ENCODE measurements around the gene SUGCT. TPM values are rescaled to one million over a fixed set of nuclear protein-coding genes. Genes with fewer than 3 reads are reported as not detected.

SUGCT gene
- total RNA-seq, 1 experiment from 2014 or later = 4.6 TPM

- ATAC-seq = no peak
- H3K4me3 Mint-ChIP-seq = no peak overlapping the region
- no peaks in the 10 kb centered on the region for H3K36me3 Mint-ChIP-seq
- H3K27ac Mint-ChIP-seq = no peak overlapping the region
- no peaks in the 10 kb centered on the region for H3K27me3 Mint-ChIP-seq (ENCODE audit: low read depth)
- H3K9me3 Mint-ChIP-seq = no peaks in the 10 kb centered on the region
- H3K4me1 Mint-ChIP-seq = peaks cover 38% of the 10 kb centered on the region
- TF ChIP-seq OVOL2 (CRISPR knock-in tag; IDR thresholded peaks at IDR 0.05; ENCODE audit: borderline replicate concordance) (no peak), ZNF281 (CRISPR knock-in tag; IDR thresholded peaks at IDR 0.05) (no peak), ATF3 (CRISPR knock-in tag; conservative IDR thresholded peaks at IDR 0.05) (no peak), NFYB (CRISPR knock-in tag; conservative IDR thresholded peaks at IDR 0.05; ENCODE audit: low read depth) (no peak), STAT6 (CRISPR knock-in tag; conservative IDR thresholded peaks at IDR 0.05; ENCODE audit: low read depth) (no peak), CTCF (IDR thresholded peaks at IDR 0.05) (no peak), ZMAT4 (CRISPR knock-in tag; IDR thresholded peaks at IDR 0.05) (no peak), FOXK1 (CRISPR knock-in tag; IDR thresholded peaks at IDR 0.05) (no peak), TP53 (CRISPR knock-in tag; IDR thresholded peaks at IDR 0.05) (no peak), SMAD4 (CRISPR knock-in tag; IDR thresholded peaks at IDR 0.05) (no peak), ZNF138 (CRISPR knock-in tag; conservative IDR thresholded peaks at IDR 0.05) (no peak), NFE2L1 (CRISPR knock-in tag; IDR thresholded peaks at IDR 0.05) (no peak)
- DNase-seq (ENCODE audit: low spot score) = no peak
- POLR2A ChIA-PET = no interaction called here
- CTCF ChIA-PET = interaction anchor here (1.0 kb wide), 1 partner anchor 75 kb away, joined by 3 read pairs; no protein-coding TSS in a partner anchor
Observed at GRCh38 chr7:40760987-40761386, 626.2 kb downstream of the SUGCT start.

- no peak overlapping the region for H3K4me3 Mint-ChIP-seq
- H3K9me3 Mint-ChIP-seq = no peaks in the 10 kb centered on the region
- H3K36me3 Mint-ChIP-seq = no peaks in the 10 kb centered on the region
- ChIA-PET CTCF (interaction anchor here (0.8 to 1.6 kb wide), 4 partner anchors 12 to 255 kb away, joined by 3 to 6 read pairs (median 3); no protein-coding TSS in a partner anchor), POLR2A (no interaction called here)
- H3K4me1 Mint-ChIP-seq = peaks cover 28% of the 10 kb centered on the region
- DNase-seq (ENCODE audit: low spot score) = peak; percentile 20
- H3K27ac Mint-ChIP-seq = 0 out of 2 replicates have a peak overlapping the region, but pooled peaks have one; percentile 69
- ATAC-seq = no peak
- H3K27me3 Mint-ChIP-seq (ENCODE audit: low read depth) = no peaks in the 10 kb centered on the region
- no peak for TF ChIP-seq AR (CRISPR knock-in tag; IDR thresholded peaks at IDR 0.05)
- no peak for TF ChIP-seq PREB (CRISPR knock-in tag; IDR thresholded peaks at IDR 0.05; ENCODE audit: borderline replicate concordance)
- no peak for TF ChIP-seq STAT6 (CRISPR knock-in tag; conservative IDR thresholded peaks at IDR 0.05; ENCODE audit: low read depth)
- no peak for TF ChIP-seq ELF4 (CRISPR knock-in tag; IDR thresholded peaks at IDR 0.05; ENCODE audit: low read depth)
Observed at GRCh38 chr7:40761762-40762560, 627.2 kb downstream of the SUGCT start.
